Mesothelial cell of epicardium (in vitro differentiated cells): ENCODE results near the gene BET1L. TPM values are rescaled to one million over a fixed set of nuclear protein-coding genes. Genes with fewer than 3 reads are reported as not detected.

Experiments
- DNase-seq, 2 experiments: peaks; one replicate each; pipeline ENCODE4 v3.0.0; 2021; ENCODE audit warnings: low spot score in 2 of 2; ENCODE audit not compliant: unreplicated experiment in 2 of 2
- H3K27ac Mint-ChIP-seq: 2 replicates; pipeline ENCODE4 v1.8.0; 2021; ENCODE audit warnings: mixed read lengths
- H3K27me3 Mint-ChIP-seq: 2 replicates; pipeline ENCODE4 v1.8.0; 2021; ENCODE audit warnings: low read depth, mixed read lengths
- H3K36me3 Mint-ChIP-seq: 2 replicates; pipeline ENCODE4 v1.8.0; 2021; ENCODE audit warnings: mixed read lengths
- H3K4me1 Mint-ChIP-seq: 2 replicates; pipeline ENCODE4 v1.8.0; 2021; ENCODE audit warnings: mixed read lengths
- H3K4me3 Mint-ChIP-seq: 2 replicates; pipeline ENCODE4 v1.8.0; 2021; ENCODE audit warnings: mild to moderate bottlenecking, moderate library complexity, mixed read lengths
- H3K9me3 Mint-ChIP-seq: 2 replicates; pipeline ENCODE4 v1.8.0; 2021; ENCODE audit warnings: mixed read lengths
- total RNA-seq: library from RNA; stranded (reverse); gene quantifications from 3 replicates; pipeline ENCODE4 v1.2.1, GENCODE V29; 2021
- TF ChIP-seq, protein P1 (sequence below): fragments of 200-600 bp; sonication (generic); IDR thresholded peaks from one replicate; pipeline ENCODE4 v1.5.0; 2021; ENCODE audit warnings: antibody characterized with exemption; ENCODE audit not compliant: unreplicated experiment

The BET1L gene, protein sequence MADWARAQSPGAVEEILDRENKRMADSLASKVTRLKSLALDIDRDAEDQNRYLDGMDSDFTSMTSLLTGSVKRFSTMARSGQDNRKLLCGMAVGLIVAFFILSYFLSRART
- total RNA-seq = 64.3 to 68.2 TPM (median 65.5 TPM) in 3 replicates

DNA sequence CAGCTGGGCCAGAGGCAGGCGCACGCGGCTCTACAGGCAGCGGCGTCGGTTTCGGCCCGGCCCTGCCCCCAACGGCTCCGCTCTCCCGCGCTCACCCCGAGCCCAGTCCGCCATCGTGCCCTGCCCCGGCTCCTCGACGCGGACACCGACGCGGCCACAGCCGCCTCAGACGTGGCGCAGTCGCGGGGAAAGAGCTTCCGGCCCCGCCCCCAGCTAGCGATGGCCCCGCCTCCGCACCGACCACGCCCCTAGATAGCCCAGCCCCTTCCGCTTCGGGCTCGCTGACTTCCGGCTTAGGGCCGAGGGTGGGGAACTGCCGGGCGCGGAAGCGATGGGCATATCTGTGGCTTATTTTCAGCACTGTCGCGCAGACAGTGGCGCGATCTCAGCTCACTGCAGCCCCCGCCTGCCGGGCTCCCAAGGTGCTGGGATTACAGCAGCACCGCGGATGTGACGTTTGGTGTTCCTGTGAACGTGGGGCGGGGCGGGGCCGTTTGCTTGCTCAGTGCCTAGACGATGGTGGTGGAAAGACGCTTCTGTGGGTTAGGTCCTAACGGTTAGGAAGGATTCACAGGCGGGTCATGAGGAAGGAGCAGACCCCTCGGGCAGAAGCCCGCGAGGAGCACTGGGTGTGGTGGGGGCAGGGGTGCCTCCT is at the start of gene BET1L, which contains the start of gene RIC8A:
TSS of gene BET1L (minus strand) at position 192 of the 655 bp plus-strand sequence. CDS start at position 114, 78 bp downstream.
TSS of gene RIC8A (plus strand) at position 501 of the 655 bp plus-strand sequence. CDS start 1,147 bp downstream, outside the sequence.
- peaks cover 23% of the 10 kb centered on the region for H3K4me1 Mint-ChIP-seq
- TF ChIP-seq, protein P1, sequence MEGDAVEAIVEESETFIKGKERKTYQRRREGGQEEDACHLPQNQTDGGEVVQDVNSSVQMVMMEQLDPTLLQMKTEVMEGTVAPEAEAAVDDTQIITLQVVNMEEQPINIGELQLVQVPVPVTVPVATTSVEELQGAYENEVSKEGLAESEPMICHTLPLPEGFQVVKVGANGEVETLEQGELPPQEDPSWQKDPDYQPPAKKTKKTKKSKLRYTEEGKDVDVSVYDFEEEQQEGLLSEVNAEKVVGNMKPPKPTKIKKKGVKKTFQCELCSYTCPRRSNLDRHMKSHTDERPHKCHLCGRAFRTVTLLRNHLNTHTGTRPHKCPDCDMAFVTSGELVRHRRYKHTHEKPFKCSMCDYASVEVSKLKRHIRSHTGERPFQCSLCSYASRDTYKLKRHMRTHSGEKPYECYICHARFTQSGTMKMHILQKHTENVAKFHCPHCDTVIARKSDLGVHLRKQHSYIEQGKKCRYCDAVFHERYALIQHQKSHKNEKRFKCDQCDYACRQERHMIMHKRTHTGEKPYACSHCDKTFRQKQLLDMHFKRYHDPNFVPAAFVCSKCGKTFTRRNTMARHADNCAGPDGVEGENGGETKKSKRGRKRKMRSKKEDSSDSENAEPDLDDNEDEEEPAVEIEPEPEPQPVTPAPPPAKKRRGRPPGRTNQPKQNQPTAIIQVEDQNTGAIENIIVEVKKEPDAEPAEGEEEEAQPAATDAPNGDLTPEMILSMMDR = no peak
- H3K4me3 Mint-ChIP-seq = peak within 1 kb of the TSS; percentile 91
- H3K9me3 Mint-ChIP-seq = no peaks in the 10 kb centered on the region
- peaks cover 17% of the 10 kb centered on the region for H3K36me3 Mint-ChIP-seq
- peak within 1 kb of the TSS; percentile 99 for H3K27ac Mint-ChIP-seq
- no peaks in the 10 kb centered on the region for H3K27me3 Mint-ChIP-seq
- DNase-seq = peak; percentile 90 to 98

DNA sequence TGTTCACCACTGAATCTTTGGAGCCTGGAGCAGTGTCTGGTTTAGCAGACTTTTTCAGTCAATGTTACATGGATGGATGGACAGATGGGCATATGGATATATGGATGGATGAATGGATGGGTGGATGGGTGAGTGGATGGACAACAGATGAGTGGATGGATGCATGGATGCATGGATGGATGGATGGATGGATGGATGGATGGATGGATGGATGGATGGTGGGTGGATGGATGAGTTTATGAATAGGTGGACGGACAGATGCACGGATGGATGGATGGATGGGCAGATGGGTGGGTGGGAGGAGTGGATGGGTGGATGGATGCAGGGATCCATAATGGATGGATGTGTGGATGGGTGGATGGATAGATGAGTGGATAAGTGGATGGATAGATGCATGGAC is 48.6 kb upstream of the BET1L start:
- Mint-ChIP-seq H3K9me3 (no peaks in the 10 kb centered on the region), H3K27me3 (peaks cover 1% of the 10 kb centered on the region), H3K4me1 (no peaks in the 10 kb centered on the region), H3K36me3 (peaks cover 18% of the 10 kb centered on the region), H3K27ac (no peak overlapping the region), H3K4me3 (no peak overlapping the region)
- TF ChIP-seq, protein P1 = no peak
- DNase-seq = no peak

DNA sequence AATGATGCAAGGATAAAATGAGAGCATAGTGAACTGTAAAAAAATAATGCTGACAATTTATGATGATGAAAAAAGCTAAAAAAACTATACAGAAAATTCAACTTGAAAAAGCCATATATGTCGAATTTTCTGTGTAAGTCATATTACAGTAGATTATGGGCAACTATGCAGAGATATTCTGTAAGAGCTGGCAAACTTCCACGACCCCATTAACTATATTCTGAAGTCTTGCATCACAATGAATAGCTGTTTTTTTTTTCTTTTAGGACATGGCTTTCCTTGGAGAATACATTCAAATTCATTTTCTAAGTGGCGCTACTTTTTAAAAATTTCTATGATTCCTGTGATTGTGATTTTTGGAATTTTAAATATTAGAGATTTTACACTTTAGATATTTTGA is 48.0 kb upstream of the BET1L start:
- H3K36me3 Mint-ChIP-seq = peaks cover 22% of the 10 kb centered on the region
- TF ChIP-seq, protein P1 = no peak
- no peaks in the 10 kb centered on the region for H3K4me1 Mint-ChIP-seq
- H3K9me3 Mint-ChIP-seq = no peaks in the 10 kb centered on the region
- no peak overlapping the region for H3K4me3 Mint-ChIP-seq
- no peak overlapping the region for H3K27ac Mint-ChIP-seq
- H3K27me3 Mint-ChIP-seq = peaks cover 1% of the 10 kb centered on the region
- DNase-seq = no peak

DNA sequence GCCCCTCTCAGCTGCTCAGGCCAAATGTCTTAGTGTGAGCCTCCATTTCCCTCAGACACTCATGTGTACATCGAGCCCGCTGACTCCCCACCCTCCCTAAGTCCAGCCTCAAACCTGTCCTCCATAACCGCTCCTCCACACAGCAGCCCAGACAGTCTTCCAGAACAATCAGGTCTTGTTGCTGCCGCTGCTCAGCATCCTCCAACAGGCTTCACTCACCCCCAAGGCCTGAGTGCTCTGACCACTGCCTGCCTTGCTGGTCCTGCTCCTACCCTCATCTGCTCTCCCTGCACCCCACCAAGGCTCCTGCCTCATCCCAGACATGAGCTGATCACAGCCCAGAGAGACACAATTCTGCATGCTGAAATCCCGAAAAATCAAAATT is 46.7 kb upstream of the BET1L start:
- H3K4me3 Mint-ChIP-seq = no peak overlapping the region
- no peaks in the 10 kb centered on the region for H3K9me3 Mint-ChIP-seq
- TF ChIP-seq, protein P1 = no peak
- no peaks in the 10 kb centered on the region for H3K27me3 Mint-ChIP-seq
- no peak for DNase-seq
- no peaks in the 10 kb centered on the region for H3K4me1 Mint-ChIP-seq
- peaks cover 26% of the 10 kb centered on the region for H3K36me3 Mint-ChIP-seq
- H3K27ac Mint-ChIP-seq = no peak overlapping the region

DNA sequence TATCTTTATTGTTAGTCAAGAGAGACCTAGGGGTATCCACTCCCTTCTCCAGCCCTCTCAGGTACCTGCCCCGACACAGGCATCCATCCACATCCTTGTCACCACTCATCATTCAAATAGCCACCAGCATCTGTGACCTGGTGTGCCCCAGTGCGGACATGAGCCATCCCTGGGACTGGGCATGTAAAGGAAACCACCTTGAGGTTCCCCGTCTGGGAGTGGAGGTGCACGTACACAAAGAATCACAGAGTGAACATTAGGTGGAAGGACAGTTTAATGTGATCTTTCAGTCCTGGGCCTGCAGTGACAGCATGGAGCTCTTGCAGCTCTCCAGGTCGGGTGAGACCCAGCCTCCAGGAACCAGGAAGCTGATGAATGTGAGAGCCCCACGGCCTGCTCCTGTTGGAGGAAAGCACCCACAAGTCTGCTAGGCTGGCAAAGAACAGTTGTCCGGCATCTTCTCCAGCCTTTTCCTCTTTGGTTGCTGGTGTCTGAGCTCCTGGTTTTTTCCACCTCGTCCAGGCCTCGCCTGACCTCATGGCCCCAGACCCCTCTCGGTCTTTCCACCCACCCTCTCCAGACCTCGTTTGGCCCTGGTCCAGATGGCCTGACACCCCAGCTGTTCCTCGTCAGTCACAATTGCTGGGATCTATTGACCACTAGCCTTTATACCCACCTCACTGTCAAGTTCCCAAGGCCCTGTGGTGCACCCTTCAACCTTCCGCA is 46.1 kb upstream of the BET1L start:
- no peaks in the 10 kb centered on the region for H3K4me1 Mint-ChIP-seq
- H3K4me3 Mint-ChIP-seq = no peak overlapping the region
- TF ChIP-seq, protein P1 = no peak
- H3K27me3 Mint-ChIP-seq = no peaks in the 10 kb centered on the region
- no peaks in the 10 kb centered on the region for H3K9me3 Mint-ChIP-seq
- DNase-seq = no peak
- no peak overlapping the region for H3K27ac Mint-ChIP-seq
- peaks cover 26% of the 10 kb centered on the region for H3K36me3 Mint-ChIP-seq
